ENCODE data around the gene CEP120.

The CEP120 gene

DNA sequence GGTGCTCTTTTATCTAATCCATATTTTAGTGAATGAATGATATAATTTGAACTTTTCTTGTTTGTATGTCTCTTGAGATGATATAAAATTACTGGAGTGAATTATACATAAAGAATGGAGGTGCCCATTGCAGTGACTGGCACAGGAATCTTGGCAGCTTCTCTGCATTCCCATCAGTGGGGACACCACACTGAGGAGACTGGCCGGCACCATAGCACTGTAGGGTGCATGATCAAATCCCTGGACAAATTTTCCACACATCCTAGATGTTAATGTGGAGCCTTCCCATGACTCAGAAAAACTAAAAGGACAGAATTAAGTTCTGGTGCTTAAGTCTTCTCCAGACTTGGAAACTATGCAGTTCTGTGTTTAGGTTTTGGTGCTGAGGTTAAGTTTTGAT is 124.1 kb downstream of the CEP120 start:
- no peak for DNase-seq (ENCODE audit: low read depth, low spot score)

DNA sequence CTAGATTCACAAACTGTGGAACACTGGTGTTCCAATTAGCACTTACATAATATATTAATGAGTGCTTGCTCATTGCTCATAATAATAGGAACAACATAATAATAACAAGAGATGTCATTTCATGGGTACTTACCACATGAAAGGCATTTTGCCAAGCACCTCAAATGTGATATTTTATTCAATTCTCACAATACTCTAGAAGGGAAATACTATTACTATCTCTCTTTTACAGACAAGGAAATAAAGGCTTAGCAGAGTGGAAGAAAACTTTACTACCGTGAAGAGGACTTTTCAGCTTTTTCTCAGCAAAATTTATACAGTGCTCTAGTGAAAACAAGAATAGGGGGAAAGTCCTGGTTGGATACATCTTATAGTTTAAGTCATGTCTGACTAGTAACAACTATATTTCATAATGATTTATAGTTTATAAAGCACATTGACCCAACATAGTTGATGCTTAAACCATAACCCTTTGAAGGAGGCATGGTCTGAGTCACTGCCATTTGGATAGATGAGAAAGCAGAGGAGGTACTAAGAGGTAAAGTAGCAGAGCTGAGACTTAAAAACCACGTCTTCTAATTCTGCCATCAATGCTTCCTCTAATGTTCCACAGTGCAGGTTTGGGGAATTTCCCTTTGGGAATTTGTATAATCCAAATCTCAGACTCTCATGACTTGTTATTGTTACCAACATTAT is 124.7 kb downstream of the CEP120 start:
- no peak for DNase-seq (ENCODE audit: low read depth, low spot score)

DNA sequence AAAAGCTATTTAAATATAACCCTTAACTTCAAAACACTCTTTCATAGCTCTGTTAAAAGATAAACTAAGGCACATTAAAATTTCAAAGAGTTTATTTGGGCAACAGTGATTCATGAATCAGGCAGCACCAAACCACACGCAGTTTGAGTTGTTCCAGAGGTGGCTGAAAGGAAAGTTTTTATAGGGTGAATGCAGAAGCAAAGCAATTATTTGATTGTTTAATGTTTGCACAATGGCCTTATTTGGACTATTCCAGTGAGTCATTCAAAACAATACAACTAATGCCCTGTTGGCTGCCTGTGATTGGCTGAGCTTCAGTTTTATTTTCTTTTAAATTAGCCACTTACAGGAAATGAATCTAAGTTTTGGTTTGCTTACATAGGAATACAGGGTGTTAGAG is 125.3 kb downstream of the CEP120 start:
- DNase-seq (ENCODE audit: low read depth, low spot score): peak; percentile 37

DNA sequence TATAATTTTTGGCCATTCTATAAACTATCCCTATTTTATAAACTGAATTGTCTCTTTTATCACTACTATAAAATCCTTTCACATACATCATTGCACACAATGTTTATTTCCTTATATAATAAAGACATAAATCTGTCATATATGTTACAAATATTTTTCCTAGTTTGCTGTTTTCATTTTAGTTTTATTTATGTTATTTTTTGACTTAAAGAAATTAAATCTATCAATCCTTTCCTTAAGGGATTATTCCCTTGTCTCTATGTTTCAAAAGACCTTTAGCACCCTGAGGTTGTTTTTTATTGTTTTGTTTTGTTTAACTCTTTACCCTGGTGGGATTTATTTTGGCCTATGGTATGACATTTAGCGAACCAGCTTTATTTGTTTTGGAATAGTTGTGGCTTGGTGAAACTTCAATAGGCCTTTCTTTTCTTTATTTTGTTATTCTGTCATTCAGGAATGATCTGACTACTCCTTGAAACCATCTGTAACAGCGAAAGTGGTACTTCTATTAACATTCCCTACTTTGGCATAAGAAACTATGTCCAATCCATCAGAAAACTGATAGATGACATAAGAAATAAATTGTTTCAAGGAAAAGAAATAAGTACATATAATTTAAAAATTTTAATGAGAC is 125.9 kb downstream of the CEP120 start:
- DNase-seq (ENCODE audit: low read depth, low spot score): peak; percentile 52
